Bone marrow (tissue), 2 donors: ENCODE results near the gene ENGASE.

Experiments used
- DNase-seq, 2 donors: peaks; one replicate each; lab custom pipeline; 2025; lab: John Stamatoyannopoulos, UW

The ENGASE gene

DNA sequence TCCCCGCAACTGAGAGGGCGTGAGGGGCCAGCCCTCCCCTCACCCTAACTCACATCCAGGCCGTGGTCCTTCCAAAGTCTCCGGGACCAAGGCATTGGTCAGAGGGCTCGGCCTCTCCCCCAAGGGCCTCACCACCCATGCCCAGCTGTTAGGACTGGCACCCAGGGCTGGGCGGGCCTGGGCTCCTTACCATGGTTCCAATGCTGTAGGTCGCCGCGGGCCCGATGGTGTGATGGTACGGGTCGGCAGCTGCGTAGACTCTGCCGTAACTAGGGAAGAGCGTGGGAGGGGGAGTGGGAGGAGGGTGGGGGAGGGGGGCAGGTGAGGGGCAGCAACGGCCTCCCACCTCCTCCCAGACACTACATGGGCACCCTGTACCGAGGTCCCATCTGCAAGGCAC lies 19.6 kb downstream of the ENGASE start:
- DNase-seq, result no peak

DNA sequence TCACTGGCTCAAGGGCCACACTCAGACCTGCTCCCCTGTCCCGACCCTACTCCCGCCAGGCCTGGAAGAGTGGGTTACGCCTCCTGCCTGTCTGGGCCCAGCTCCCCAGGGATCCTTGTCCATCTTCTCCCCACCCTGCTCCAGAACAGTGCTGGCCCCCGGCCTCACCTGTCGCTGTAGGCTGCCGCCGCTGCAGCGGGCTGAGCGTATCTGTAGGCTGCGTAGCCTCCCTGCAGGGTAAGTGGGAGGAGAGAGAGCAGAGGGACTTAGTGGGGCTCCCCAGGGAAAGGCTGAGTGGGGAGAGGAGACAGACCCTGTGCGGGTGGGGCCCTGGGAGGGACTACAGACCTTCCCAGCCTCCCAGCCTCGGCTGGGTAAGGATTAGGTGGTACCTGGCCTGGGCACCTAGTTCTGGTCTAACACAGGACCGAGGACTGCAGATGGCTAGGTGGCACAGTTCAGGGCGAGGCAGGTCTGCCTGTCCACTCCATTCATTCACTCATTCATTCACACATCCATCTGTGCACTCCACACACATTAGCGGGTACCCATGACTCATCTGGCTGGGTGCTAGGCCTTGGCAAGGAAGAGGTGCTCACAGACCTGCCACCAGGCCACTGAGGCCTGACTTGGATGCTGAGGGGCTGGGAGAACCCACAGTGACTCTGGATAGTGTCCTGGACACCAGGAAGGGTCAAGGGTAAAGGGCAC lies 20.9 kb downstream of the ENGASE start:
- DNase-seq, result no peak

DNA sequence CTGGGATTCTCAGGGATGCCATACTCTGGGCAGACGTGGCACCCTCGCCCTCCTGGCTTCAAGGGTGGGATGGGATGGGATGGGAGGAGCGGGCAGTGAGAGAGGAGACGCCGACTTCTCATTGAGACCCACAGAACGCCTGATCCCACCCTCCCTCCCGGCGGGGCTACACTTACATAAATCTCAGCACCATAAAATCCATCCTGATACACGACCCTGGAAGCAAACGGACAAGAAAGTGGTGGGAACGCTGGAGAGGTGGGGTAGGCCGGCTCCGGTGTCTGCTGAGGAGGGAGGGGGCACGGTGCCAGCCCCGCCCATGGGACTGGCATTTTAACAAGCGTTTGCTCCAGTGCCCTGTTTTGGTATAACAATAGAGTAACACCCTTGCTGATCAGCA lies 21.9 kb downstream of the ENGASE start:
- DNase-seq, result no peak

DNA sequence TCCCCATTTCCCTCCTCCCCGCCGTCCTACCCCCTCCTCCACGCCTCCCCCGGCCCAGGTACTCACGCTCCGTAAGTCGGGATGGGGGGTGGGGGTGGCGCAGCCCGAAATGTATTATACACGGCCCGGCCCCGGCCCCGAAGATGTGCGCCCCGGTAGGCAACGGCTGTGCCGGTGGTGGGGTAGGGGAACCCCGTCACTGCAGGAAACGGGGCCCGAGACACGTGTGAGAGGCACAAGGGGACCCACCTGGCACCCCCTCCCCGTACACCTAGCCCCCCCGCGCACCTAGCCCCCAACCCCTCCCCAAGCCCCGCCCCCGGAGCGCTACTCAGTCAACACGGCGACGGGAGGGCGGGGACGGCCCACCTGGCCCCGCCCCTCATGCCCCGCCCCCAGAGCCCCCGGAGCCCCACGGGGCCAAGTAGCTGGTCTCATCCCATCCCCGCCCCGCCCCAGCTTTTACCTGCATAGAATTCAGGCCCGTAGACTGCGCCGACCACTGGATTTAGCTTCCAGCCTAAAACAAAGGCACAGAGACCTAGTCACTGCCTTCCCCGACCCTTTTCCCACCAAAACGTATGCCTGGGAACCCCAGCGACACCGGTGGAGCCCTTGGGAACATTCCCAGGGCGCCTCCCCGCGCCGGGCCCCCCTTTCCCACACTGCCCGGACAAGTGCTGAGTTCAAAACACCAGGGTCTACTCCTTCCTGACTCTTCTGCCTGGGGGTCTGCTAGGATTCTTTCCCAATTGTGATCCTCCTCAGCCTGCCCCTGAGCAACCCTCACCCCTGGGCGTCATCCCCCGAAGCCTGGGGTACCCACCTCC lies 22.8 kb downstream of the ENGASE start:
- no peak for DNase-seq

DNA sequence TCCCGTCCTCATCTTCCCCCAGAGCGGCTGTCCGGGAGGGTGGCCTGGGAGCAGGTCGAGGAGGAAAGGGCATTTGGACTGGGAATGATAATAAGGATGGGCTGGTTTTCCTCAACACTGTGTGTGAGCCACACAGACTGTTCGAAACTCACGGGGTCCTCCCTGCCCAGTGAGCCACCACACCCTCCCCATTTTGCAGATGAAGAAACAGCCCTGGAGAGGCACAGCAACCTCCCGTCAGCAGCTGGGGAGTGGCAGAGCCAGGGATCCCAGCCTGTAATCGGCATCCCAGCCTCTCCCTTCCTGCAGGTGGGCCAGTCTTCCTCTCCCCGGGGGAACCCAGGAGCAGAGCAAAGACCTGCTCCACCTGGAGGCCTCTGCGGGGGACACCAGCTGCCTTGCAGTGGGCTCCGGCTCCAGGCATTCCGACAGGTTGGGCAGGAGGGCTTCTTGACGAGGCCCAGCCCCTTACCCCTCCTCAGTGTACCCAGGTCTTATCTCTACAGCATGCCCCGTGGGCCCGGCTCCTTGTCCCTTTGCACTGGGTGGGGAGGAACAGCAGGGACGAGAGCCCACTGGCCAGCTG lies 23.8 kb downstream of the ENGASE start:
- DNase-seq, result no peak

DNA sequence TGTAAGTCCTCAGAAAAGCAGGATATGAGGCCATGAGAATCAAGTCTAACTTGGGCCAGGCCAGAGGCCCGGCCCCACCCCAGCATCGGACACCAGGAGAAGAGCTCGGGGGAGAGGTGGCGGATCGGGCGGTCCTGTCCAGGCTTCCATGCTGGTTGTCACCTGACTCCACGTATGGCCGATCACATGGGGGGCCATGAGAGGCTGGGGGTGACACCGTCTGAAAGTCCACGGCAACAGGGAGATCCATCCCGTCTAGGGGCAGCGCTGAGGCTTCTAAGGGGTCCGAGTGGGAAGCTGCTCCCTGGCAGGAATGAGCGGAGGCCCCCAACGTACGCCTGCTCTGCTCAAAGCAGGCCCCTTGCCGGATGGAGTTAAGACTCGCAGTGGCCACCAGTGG lies 25.8 kb downstream of the ENGASE start:
- DNase-seq, result no peak

DNA sequence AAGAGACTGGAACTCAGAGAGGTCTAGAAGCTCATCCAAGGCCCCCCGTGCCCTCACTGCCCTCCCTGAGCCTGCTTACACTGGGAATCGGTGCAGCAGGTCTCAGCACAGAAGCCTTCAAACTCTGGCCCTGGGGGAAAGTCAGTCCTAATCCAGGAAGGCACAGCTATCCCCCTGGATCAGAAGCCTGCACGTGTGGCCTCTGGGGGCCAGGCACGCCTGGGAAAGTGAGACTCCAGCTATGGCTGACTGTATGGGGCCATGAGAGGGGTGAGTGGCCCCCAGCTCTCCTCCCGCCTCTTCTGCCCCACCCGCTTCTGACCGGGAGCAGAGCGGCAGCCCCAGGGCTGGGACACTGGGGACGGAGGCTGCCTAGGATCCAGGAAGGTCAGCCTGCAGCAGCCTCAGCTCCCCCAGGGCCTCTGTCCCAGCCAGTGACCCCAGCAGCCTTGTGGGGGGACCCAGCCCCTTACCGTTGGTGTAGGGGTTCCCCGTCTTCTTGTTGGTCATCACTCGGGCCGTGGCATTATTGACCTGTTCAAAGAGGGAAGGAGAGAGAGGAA lies 26.6 kb downstream of the ENGASE start:
- DNase-seq, result no peak

DNA sequence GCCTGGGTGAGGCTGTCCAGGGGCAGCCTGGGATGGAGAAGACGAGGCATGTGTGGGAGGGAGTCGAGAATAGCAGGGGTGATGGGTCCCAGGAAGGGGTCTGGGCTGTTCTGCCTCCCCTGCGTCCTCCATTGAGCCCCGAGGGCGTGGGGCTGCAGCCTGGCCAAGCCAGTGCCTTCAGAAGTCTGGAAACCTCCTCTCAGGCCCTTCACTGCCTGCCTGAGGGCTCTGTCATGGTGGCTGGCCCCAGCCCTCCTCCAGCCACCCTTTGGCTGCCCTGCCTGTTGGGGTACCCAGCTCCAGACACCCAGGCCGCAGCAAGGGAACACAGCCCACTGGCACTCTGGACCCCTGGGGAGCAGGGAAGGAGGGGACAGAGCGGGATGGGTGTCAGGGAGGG lies 27.6 kb downstream of the ENGASE start:
- DNase-seq, result no peak

DNA sequence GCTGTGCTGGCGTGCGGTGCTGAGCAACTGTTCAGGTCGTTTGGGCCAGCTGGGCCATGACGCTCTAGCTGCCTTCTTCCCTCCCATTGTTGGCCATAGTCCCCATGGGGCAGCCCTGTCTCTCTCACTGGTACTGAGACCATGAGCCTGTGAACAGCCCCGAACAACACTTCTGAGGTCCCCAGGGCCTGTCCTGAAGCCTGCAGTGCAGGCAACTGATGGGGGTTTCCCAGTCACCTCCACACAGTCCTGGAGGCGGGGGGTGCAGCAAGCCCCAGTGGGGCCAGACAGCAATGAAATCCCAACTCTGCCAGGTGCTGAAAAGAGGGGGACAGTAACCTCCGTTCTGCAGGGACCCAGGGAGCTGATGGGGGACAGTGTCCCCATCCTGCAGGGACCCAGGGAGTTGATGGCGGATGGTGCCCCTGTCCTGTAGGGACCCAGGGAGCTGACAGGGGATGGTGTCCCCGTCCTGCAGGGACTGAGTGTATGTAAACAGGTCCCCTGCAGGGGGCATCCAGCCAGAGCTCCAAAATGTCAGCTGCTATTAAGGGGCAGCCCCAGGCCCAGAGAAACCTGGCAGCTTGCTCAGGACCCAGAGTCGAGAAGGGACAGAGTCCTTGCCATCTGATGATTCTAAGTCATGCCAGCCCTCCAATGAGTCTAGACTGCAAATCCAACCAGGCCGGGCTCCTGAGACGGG lies 30.4 kb downstream of the ENGASE start:
- no peak for DNase-seq

DNA sequence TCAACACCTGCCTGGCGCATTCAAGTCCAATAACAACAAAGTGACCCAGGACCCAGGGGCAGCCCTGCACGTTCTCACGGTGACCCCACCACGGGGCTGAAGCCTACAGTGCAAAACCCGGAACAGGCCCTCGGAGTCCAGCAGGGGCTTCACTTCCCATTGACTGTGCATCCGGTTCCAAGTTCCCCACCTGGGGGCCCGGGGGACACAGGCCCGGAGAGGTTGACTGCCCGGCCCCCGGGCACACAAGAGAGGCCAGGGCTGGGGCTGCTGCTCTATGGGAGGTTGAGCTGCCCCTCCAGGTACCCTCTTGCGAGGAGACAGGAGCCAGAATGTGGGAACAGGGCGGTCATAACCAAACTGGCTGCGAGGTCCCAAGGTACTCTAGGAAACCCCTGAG lies 31.3 kb downstream of the ENGASE start:
- no peak for DNase-seq

DNA sequence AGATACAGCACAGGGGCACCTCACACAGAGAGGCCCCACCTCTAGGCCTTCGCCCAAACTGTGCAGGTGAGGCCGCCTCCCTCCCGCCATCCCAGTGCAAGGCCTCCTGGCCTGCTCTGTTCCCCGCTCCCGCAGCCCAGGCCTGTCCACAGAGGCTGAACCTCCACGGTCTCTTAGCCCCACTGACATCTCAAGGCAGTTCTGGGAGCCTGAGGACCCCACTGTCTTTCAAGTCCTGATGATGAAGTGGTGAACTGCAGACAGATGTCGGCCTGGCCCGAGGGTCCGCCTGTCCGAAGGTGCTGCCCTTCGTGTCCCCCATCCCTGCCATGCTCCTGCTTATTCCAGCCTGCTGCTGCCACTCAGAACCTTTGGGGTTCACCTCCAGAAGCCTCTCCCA lies 32.3 kb downstream of the ENGASE start:
- no peak for DNase-seq

DNA sequence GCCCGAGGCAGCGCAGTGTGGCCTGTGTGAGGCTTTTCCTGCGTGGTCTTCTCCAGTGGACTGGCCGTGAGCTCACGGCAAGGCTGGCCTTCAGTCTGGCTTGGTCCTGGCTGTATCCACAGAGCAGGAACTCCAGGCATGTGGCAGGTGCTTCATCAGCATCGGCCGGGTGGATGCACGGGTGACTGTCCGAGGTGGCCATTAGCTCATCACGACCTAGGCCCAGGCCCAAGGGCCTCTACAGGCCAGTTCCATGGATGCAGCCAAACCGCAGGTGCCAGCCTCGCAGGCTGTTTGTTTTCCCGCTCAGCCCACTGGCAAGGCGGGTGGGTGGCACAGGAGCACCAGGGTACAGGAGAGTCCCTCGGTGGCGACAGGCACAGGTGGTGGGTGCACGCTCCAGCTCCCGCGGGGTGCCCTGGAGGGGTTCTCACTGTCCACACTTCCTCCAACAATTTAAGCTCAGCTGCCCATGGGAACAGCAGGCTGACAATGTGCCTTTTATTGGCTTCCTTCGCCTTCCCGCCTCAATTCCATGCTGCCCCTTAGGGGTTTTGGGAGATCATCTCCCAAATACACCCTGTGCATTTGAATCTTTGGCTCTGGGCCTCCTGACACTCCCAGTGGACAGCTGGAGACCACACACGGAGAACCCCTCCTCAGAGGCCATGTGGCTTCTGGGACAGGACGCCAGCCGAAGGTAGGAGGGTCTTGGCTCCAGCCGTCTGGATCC lies 33.0 kb downstream of the ENGASE start:
- DNase-seq, result no peak

DNA sequence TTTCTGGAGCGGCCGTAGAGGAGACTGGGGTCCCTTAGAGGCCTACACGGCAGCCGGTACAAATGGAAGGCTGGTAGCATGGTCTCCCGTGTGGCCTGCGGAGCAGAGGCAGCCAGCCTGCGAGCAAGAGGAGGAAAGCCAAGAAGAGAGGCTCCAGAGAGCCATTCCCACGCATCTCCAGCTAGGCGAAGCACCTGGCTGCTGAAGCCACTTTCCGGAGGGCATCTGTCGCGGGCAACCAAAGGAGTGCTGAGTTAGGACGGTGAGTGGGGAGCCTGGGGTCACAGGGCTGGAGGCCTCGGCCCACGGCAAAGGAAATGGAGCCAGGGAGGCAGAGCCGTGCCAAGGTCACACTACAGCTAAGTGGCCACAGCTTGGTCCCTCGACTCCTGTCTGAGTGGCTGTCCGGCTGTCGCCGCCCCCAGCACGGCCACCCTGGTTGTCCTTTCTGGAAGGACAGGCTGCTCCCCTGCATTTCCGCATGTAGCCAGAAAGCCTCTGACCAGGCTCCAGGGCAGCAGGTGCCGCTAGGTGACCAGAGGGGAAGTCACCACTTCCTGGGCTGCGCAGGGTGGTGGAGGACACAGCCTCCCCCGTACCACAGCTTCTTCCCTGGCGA lies 33.7 kb downstream of the ENGASE start:
- DNase-seq, result no peak

DNA sequence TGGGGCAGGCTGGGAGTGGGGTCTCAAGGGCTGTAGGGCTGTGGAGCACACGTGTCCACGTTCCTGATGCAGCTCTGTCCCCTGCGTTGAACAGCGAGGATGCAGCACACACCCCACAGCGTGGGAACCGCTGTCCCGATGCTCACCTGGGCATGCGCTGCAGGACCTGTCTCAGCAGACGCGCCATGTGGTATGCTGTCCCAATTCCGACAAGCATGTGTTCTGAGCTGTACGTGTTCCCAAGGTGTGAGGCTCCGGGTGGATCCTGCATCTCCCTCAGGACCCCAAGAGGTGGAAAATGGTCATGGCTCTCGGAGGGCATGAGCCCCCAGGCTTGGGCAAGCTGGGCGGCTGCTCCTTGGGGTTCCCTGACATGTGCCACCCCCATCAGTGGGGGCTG lies 34.2 kb downstream of the ENGASE start:
- no peak for DNase-seq

DNA sequence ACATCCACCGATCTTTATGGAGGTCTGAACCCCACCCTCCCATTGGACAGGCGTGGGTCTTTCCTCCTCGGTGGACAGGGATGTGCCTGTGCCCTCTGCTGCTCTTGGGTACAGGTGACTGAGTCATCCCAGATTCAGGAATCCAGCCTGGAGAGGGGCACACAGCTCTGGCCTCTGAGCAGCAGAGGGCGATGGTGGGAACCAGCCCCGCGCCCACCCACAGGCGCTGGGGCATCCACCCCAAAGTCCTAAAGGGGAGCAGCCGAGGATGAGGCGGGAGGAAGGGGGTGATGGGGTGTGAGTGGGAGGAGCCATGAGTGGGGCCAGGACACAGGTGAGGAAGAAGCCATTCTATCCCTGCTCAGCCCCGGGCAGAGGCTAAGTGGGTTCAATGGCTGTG lies 35.0 kb downstream of the ENGASE start:
- no peak for DNase-seq

DNA sequence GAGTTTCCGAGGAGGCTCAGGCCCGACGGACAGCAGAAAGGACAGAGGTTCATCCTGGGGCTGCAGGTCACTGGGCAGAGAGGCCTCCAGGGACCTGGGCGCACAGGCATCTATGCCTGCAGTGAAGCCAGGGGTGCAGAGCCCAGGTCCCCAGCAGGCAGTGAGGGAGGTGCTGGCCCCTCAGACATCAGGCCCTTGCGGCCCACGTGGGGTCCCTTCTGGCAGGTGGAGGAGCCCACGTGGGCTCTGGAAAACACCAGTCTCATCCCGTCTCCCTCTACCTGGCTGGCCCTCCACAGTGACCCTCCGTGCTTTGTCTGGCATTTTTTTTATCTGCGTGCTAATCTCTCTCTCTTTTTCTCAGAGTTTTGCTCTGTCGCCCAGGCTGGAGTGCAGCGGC lies 36.5 kb downstream of the ENGASE start:
- no peak for DNase-seq

DNA sequence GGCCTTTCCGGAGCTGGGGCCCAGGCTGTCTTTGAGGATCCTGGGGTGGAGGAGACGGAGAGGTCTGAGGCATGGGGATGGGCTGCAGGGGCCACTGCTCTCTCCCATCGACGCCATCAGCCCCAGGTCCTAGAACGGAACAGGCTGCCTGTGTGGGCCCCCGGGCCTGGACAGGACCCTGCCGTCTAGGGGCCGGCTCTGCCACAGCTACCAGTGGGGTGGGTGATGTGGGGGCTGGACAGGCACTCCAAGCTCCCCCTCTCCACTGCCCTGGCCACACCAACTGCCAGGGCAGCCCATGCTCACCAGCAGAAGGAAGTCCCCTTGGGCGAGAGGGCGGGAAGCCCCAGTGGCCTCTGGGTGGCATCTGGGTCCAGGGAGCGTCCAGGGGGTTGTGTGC lies 37.8 kb downstream of the ENGASE start:
- no peak for DNase-seq

DNA sequence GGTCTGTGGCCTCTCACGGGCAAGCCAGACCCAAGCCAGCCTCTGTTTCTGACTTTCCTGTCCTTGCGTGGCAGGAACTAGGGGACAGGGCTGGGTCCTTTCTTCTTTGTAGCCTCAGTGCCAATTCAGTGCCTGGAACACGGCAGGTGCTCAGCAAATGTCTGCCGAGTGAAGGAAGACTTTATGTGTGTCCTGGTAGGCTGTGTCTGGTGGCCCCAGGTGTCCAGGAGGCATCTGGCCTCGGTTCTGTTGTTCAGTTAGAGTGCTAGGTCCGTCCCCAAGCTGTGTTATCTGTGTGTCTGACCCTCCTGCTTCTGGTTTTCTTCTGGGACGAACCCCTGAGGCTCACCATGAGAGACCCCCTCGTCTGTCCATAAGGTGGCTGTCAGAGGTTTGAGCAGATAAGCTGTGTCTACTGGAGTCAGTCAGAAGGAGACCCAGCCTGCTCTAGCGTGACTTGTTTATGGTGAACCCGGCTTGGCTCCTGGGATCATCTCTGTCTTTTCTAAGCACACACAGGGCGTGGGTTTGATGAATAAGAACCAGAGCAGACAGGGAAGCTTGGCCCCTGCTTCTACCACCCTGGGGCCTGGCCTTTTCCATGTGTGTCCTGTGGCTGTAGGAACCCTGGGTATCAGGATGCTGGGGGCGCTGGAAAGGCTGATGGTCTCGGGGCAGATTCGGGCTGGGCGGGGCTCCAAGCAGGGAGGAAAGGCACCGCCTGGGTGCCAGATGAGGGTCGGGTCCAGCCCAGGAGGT lies 39.3 kb downstream of the ENGASE start:
- no peak for DNase-seq

DNA sequence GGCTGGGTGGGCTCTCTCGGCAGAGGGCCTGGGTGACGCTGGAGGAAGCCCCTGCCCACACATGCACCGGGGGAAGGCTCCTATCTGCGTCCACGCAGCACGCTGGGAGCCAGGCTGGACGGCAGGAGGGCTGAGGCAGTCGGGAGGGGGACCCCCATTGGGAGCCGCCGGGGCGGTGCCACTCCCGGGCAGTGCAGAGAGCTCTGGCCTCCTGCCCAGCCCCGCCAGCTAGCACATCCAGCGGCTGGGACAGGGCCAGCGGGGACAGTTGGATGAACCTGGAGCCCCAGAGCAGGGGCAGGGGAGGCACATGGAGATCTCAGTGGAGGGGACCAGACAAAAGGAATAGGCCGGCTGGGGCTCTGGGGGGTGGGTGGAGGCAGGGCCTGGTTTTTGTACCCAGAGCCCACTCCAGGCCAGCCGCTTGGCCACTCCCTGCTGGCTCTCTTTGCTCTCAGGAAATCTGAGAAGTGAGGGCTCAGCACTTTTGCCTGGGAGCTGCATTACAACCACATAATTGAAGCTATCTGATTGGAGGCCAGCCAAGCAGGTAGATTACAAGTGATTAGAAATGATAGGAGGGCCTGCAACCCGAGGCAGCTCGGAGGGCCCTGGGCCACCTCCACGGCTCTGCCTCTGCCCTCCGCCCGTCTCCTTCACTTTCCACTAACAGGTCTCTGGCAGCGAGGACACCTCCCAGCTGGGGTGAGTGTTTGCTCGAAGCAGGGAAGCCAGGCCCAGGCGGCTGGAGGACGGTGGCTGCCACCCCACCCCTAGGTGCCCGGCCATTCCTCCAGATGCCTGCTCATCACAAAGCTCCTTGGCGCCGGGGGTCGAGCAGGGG lies 40.1 kb downstream of the ENGASE start:
- no peak for DNase-seq

DNA sequence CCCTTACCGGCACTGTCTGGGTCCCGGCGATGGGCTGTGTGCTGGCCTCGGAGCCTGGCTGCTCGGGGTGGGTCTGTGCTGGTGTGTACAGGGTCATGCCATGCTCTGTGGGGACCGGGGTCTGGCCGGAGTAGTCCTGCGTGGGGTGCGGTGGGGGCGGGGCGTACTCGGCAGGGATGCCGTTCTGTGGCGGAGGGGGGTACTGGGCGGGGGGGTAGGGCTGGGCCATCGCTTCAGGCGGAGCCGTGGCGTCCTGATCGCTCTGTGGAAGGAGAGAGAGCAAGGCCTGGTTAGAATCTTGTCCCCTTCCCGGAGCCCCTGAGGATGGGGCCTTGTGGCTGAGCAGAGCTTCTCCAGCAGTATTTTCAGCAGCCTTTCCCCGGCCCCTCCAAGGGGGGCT lies 40.9 kb downstream of the ENGASE start:
- no peak for DNase-seq
